CD4-positive, alpha-beta T cell treated with Interleukin-21 for 1 hour (primary cell): ENCODE measurements around the gene CACNA1I.

Source experiments
- DNase-seq: peaks from one replicate; pipeline ENCODE4 v3.0.0-alpha.2; 2020

CACNA1I gene

GRCh38 chr22:39625569-39626537 lies 55.3 kb downstream of the CACNA1I start:
- no peak for DNase-seq

- no peak for DNase-seq
Measured at GRCh38 chr22:39627208-39627607, 56.7 kb downstream of the CACNA1I start.

GRCh38 chr22:39627865-39628562 lies 57.5 kb downstream of the CACNA1I start:
- no peak for DNase-seq

GRCh38 chr22:39628563-39629080 lies 58.1 kb downstream of the CACNA1I start:
- no peak for DNase-seq

GRCh38 chr22:39629851-39630250 lies 59.3 kb downstream of the CACNA1I start:
- DNase-seq: no peak

- DNase-seq: no peak
Measured at GRCh38 chr22:39630721-39631120, 60.2 kb downstream of the CACNA1I start.

- no peak for DNase-seq
Measured at GRCh38 chr22:39631381-39632286, 61.1 kb downstream of the CACNA1I start.

- no peak for DNase-seq
Measured at GRCh38 chr22:39634530-39635405, 64.2 kb downstream of the CACNA1I start.

GRCh38 chr22:39635719-39636118 lies 65.2 kb downstream of the CACNA1I start:
- DNase-seq: no peak

GRCh38 chr22:39638958-39639357 lies 68.4 kb downstream of the CACNA1I start:
- DNase-seq: no peak

- no peak for DNase-seq
Measured at GRCh38 chr22:39641660-39642310, 71.2 kb downstream of the CACNA1I start.

GRCh38 chr22:39643311-39644083 lies 72.9 kb downstream of the CACNA1I start:
- DNase-seq: no peak

GRCh38 chr22:39645532-39645931 lies 75.0 kb downstream of the CACNA1I start:
- no peak for DNase-seq

GRCh38 chr22:39646398-39647063 lies 76.0 kb downstream of the CACNA1I start:
- DNase-seq: no peak

- no peak for DNase-seq
Measured at GRCh38 chr22:39647836-39648629, 77.5 kb downstream of the CACNA1I start.

- no peak for DNase-seq
Measured at GRCh38 chr22:39648630-39648950, 78.0 kb downstream of the CACNA1I start.

- DNase-seq: no peak
Measured at GRCh38 chr22:39649500-39650089, 79.0 kb downstream of the CACNA1I start.
